ENCODE data around the gene GIT1.

GRCh38 chr17:29585080-29585751 lies 4.2 kb downstream of the GIT1 start:
- TF ChIP-seq, protein P1, sequence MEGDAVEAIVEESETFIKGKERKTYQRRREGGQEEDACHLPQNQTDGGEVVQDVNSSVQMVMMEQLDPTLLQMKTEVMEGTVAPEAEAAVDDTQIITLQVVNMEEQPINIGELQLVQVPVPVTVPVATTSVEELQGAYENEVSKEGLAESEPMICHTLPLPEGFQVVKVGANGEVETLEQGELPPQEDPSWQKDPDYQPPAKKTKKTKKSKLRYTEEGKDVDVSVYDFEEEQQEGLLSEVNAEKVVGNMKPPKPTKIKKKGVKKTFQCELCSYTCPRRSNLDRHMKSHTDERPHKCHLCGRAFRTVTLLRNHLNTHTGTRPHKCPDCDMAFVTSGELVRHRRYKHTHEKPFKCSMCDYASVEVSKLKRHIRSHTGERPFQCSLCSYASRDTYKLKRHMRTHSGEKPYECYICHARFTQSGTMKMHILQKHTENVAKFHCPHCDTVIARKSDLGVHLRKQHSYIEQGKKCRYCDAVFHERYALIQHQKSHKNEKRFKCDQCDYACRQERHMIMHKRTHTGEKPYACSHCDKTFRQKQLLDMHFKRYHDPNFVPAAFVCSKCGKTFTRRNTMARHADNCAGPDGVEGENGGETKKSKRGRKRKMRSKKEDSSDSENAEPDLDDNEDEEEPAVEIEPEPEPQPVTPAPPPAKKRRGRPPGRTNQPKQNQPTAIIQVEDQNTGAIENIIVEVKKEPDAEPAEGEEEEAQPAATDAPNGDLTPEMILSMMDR (IDR thresholded peaks at IDR 0.05), result no peak
- TF ChIP-seq POLR2A (IDR thresholded peaks at IDR 0.05) (no peak), POLR2AphosphoS5 (IDR thresholded peaks at IDR 0.05) (peak in 1 of 3 donors; percentile 18)
